Smooth muscle cell (in vitro differentiated cells): Measurements from ENCODE around the gene SCN11A. TPM values are rescaled to one million over a fixed set of nuclear protein-coding genes. Genes with fewer than 3 reads are reported as not detected.

Experiments
- DNase-seq: peaks from one replicate; lab custom pipeline; 2025; ENCODE audit not compliant: unreplicated experiment; lab: John Stamatoyannopoulos, UW
- H2AFZ ChIP-seq: fragments of 200-600 bp; sonication (generic); 2 replicates; pipeline ENCODE4 v1.6.0; 2016; ENCODE audit warnings: antibody characterized with exemption, low read depth, mild to moderate bottlenecking
- H3F3A ChIP-seq: fragments of 200-600 bp; sonication (generic); 2 replicates; pipeline ENCODE4 v1.6.0; 2017; ENCODE audit warnings: antibody characterized with exemption, low read depth
- H3K27ac ChIP-seq: fragments of 200-600 bp; sonication (generic); 2 replicates; pipeline ENCODE4 v1.5.1; 2016; ENCODE audit warnings: low read depth, mild to moderate bottlenecking
- H3K27me3 ChIP-seq: fragments of 200-600 bp; sonication (generic); 2 replicates; pipeline ENCODE4 v1.6.1; 2016; ENCODE audit warnings: low read depth, mild to moderate bottlenecking
- H3K36me3 ChIP-seq: fragments of 200-600 bp; sonication (generic); 2 replicates; pipeline ENCODE4 v1.5.1; 2016; ENCODE audit warnings: low read depth
- H3K4me1 ChIP-seq: fragments of 200-600 bp; sonication (generic); 2 replicates; pipeline ENCODE4 v1.5.1; 2016; ENCODE audit warnings: low read depth
- H3K4me2 ChIP-seq: fragments of 200-600 bp; sonication (generic); 2 replicates; pipeline ENCODE4 v1.6.0; 2016; ENCODE audit warnings: mild to moderate bottlenecking
- H3K4me3 ChIP-seq: fragments of 200-600 bp; sonication (generic); 2 replicates; pipeline ENCODE4 v1.5.1; 2016; ENCODE audit warnings: mild to moderate bottlenecking
- H3K79me2 ChIP-seq: fragments of 200-600 bp; sonication (generic); 2 replicates; pipeline ENCODE4 v1.6.0; 2016; ENCODE audit warnings: low read depth, mild to moderate bottlenecking
- H3K9ac ChIP-seq: fragments of 200-600 bp; sonication (generic); 2 replicates; pipeline ENCODE4 v1.6.0; 2016; ENCODE audit warnings: low read depth
- H3K9me3 ChIP-seq: fragments of 200-600 bp; sonication (generic); replicated peaks from 2 replicates; pipeline ENCODE4 v1.5.1; 2016; ENCODE audit warnings: low read depth
- H4K20me1 ChIP-seq: fragments of 200-600 bp; sonication (generic); 2 replicates; pipeline ENCODE4 v1.6.0; 2016; ENCODE audit warnings: low read depth
- WGBS: methylation state at CpG from one replicate; pipeline ENCODE4 v1.1.7; 2016; ENCODE audit warnings: low lambda C conversion rate; 5-methylcytosine and 5-hydroxymethylcytosine counted together
- polyA plus RNA-seq: library from polyadenylated mRNA; unstranded; fragments of >200 nt; fragmentation: Nextera tagmentation; extraction: Ambion mirVana; gene quantifications from 2 replicates; pipeline ENCODE4 v1.2.1, GENCODE V29; 2016
- total RNA-seq: library from RNA; depleted of rRNA; stranded (reverse); fragments of >200 nt; gene quantifications from 2 replicates; pipeline ENCODE4 v1.2.3, GENCODE V29; 2014
- TF ChIP-seq, protein P1 (sequence below): fragments of 200-600 bp; sonication (generic); IDR thresholded peaks from 2 replicates; pipeline ENCODE4 v1.5.1; 2017; ENCODE audit warnings: borderline replicate concordance, mild to moderate bottlenecking, antibody characterized with exemption; ENCODE audit not compliant: insufficient read depth, poor library complexity, severe bottlenecking

The SCN11A gene
- total and polyA plus RNA-seq, 2 experiments from 2014 or later, result 0.04 TPM; not detected in 1

DNA sequence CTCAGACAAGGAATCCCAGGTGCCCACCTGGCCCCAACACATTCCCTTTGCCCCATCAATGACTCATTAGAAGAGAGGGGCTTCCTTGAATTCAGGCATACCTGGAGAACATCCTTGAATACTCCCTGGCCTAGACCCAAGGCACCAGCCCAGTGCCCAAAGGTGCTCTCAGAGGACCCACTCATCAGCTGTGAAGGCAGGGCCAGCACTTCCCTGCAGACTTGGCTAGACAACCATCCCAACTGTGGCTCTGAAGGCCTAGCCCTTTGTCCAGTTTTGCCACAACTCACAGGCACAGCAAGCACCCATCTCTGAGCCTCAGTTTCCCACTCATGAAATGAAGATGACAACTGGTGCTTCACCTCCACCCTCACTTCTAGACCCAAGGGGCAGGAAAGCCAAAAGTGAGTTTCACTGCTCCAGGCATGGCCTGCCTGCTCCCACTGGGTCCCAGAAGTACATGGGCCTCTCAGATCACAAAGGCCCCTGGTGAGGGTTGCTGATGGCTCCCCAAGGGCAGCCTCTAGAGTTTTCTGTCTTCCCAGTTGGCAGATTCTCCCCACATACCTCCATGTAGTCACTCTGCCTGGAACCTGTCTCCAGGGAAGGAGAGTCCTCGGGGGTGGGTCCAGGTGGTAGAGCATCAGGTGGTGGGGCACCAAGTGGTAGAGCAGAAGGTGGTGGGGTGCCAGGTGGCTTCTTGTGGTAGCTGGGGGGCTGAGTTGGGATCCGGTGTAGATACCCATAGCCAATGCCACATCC, 48.2 kb upstream of the SCN11A start:
- H3K79me2 ChIP-seq, result peaks cover 20% of the 10 kb centered on the region
- no peaks in the 10 kb centered on the region for H3K9me3 ChIP-seq
- peaks cover 61% of the 10 kb centered on the region for H4K20me1 ChIP-seq
- no peaks in the 10 kb centered on the region for H3K4me1 ChIP-seq
- no peak overlapping the region for H3K9ac ChIP-seq
- no peak for DNase-seq
- no peak overlapping the region for H3K27ac ChIP-seq
- no peak overlapping the region for H2AFZ ChIP-seq
- H3K27me3 ChIP-seq, result no peaks in the 10 kb centered on the region
- TF ChIP-seq, protein P1, sequence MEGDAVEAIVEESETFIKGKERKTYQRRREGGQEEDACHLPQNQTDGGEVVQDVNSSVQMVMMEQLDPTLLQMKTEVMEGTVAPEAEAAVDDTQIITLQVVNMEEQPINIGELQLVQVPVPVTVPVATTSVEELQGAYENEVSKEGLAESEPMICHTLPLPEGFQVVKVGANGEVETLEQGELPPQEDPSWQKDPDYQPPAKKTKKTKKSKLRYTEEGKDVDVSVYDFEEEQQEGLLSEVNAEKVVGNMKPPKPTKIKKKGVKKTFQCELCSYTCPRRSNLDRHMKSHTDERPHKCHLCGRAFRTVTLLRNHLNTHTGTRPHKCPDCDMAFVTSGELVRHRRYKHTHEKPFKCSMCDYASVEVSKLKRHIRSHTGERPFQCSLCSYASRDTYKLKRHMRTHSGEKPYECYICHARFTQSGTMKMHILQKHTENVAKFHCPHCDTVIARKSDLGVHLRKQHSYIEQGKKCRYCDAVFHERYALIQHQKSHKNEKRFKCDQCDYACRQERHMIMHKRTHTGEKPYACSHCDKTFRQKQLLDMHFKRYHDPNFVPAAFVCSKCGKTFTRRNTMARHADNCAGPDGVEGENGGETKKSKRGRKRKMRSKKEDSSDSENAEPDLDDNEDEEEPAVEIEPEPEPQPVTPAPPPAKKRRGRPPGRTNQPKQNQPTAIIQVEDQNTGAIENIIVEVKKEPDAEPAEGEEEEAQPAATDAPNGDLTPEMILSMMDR, result no peak
- H3F3A ChIP-seq, result no peaks in the 10 kb centered on the region
- peaks cover 15% of the 10 kb centered on the region for H3K36me3 ChIP-seq
- no peak overlapping the region for H3K4me2 ChIP-seq
- no peak overlapping the region for H3K4me3 ChIP-seq
- WGBS, result 94% methylated on average over 2 of the region's 2 CpGs

DNA sequence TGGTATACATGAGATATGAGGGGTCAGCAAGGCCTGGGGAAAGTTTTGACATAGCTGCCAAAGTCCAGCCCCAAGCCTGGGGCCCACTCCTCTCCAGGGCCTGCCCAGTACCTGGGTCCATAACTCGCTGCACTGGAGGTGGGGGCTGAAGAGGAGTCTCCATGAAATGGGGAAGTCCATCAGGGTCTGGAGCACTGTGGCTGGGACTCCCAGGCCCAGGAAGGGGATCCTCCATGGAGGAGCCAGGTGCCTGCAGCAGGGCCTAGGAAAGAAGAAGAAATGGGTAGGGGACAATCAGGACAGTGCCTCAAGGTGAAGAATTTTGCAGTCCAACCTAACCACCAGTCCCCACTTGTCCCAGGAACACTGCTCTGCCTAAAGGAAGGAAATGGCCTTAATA, 47.5 kb upstream of the SCN11A start:
- Histone ChIP-seq H3K27me3 (no peaks in the 10 kb centered on the region), H2AFZ (no peak overlapping the region), H3K9me3 (no peaks in the 10 kb centered on the region), H3F3A (no peaks in the 10 kb centered on the region), H3K4me1 (no peaks in the 10 kb centered on the region), H3K79me2 (peaks cover 13% of the 10 kb centered on the region), H3K27ac (no peak overlapping the region), H3K36me3 (peaks cover 15% of the 10 kb centered on the region), H3K4me3 (no peak overlapping the region), H3K9ac (no peak overlapping the region), H3K4me2 (no peak overlapping the region), H4K20me1 (peaks cover 54% of the 10 kb centered on the region)
- TF ChIP-seq, protein P1, result no peak
- DNase-seq, result no peak
- WGBS, result 100% methylated on average over 1 of the region's 1 CpG

DNA sequence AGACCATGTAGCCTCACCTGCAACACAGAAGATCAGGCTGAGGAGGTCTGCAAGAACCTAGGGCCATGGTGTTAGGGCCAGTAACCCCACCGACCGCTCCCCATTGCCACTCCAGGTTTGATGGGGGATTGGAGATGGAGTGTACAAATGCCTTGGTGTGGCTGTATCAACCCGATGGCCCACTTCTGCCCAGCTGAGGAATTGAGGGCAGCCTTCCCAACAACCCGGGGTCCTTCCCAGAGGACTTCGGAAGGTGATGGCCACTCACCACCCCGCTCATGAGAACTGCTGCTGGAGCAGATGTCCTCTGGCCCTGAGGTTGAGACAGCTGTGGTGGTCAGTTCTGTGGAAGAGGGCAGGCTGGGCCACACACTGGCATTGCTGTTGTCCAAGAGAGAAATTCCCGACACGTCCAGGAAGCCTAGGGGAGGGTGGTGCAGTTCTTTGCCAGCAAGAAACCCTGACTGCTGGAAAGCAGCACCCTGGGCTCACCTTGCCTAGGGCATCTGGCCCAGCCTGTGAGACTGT, 46.8 kb upstream of the SCN11A start:
- Histone ChIP-seq H3K9ac (no peak overlapping the region), H3K9me3 (no peaks in the 10 kb centered on the region), H2AFZ (no peak overlapping the region), H3K4me3 (no peak overlapping the region), H3F3A (no peaks in the 10 kb centered on the region), H3K27me3 (no peaks in the 10 kb centered on the region), H4K20me1 (peaks cover 47% of the 10 kb centered on the region), H3K79me2 (peaks cover 6% of the 10 kb centered on the region), H3K4me2 (no peak overlapping the region), H3K36me3 (peaks cover 15% of the 10 kb centered on the region), H3K27ac (no peak overlapping the region), H3K4me1 (no peaks in the 10 kb centered on the region)
- TF ChIP-seq, protein P1, result no peak
- WGBS, result 94% methylated on average over 8 of the region's 8 CpGs
- no peak for DNase-seq
